IMR-90 (cell line): ENCODE data around the gene RAPH1. TPM values are rescaled to one million over a fixed set of nuclear protein-coding genes. Genes with fewer than 3 reads are reported as not detected.

Experiments
- ATAC-seq: fragments of 200-7000 bp; cut with Tn5 transposase; 2 replicates; pipeline ENCODE4 v1.9.1; 2020; ENCODE audit warnings: low read depth, mild to moderate bottlenecking, moderate library complexity
- BruUV-seq: library from RNA; stranded (reverse); fragments of 400-500 nt; replicated peaks from 2 replicates; lab custom pipeline; 2021; lab: Mats Ljungman, UMichigan
- CTCF ChIA-PET: fragments of 300-600 bp; formaldehyde crosslinking; extraction: SDS; loops from one replicate; lab custom pipeline; 2021; ENCODE audit warnings: antibody characterized with exemption; lab: Yijun Ruan, JAX
- POLR2A ChIA-PET: fragments of 300-600 bp; sonication (Branson Sonifier 250); formaldehyde crosslinking; loops from one replicate; lab custom pipeline; 2022; ENCODE audit warnings: antibody characterized with exemption; ENCODE audit not compliant: unreplicated experiment; lab: Charles Lee
- DNase-seq: peaks from one replicate; pipeline ENCODE4 v3.0.0; 2013
- H2AFZ ChIP-seq: replicated peaks from 2 replicates; pipeline ENCODE3; 2013; ENCODE audit warnings: low read length, mild to moderate bottlenecking; ENCODE audit not compliant: poor library complexity
- H2AK5ac ChIP-seq: 2 replicates; pipeline ENCODE4 v1.6.1; 2013; ENCODE audit warnings: low read depth, low read length, inconsistent platforms
- H2AK9ac ChIP-seq: replicated peaks from 2 replicates; pipeline ENCODE3; 2013; ENCODE audit warnings: mild to moderate bottlenecking, low read depth, low read length, moderate library complexity; ENCODE audit not compliant: poor library complexity
- H2BK120ac ChIP-seq: 2 replicates; pipeline ENCODE4 v1.6.1; 2013; ENCODE audit warnings: low read depth, low read length, inconsistent platforms
- H2BK15ac ChIP-seq: 3 replicates; pipeline ENCODE4 v1.6.1; 2013; ENCODE audit warnings: low read depth, low read length, inconsistent platforms
- H2BK20ac ChIP-seq: 2 replicates; pipeline ENCODE4 v1.6.1; 2013; ENCODE audit warnings: low read depth, mild to moderate bottlenecking, inconsistent platforms, low read length, moderate library complexity
- H2BK5ac ChIP-seq: 2 replicates; pipeline ENCODE4 v1.6.1; 2013; ENCODE audit warnings: mild to moderate bottlenecking, low read depth, low read length, inconsistent platforms; ENCODE audit not compliant: poor library complexity, severe bottlenecking
- H3K14ac ChIP-seq: replicated peaks from 2 replicates; pipeline ENCODE4 v1.6.1; 2013; ENCODE audit warnings: low read depth, low read length, inconsistent platforms
- H3K18ac ChIP-seq: 2 replicates; pipeline ENCODE4 v1.6.1; 2013; ENCODE audit warnings: low read depth, low read length, control low read depth
- H3K23ac ChIP-seq: 2 replicates; pipeline ENCODE4 v1.6.1; 2013; ENCODE audit warnings: low read depth, low read length, inconsistent platforms
- H3K27ac ChIP-seq: 2 replicates; pipeline ENCODE4 v1.5.1; 2013; ENCODE audit warnings: mild to moderate bottlenecking, control low read depth, low read length; ENCODE audit not compliant: insufficient read depth
- H3K27me3 ChIP-seq: 2 replicates; pipeline ENCODE4 v1.6.1; 2013; ENCODE audit warnings: low read length; ENCODE audit not compliant: control insufficient read depth, insufficient read depth
- H3K36me3 ChIP-seq: 2 replicates; pipeline ENCODE4 v1.6.1; 2013; ENCODE audit warnings: low read length, mixed read lengths; ENCODE audit not compliant: control insufficient read depth, insufficient read depth
- H3K4ac ChIP-seq: 2 replicates; pipeline ENCODE4 v1.6.1; 2013; ENCODE audit warnings: low read depth, low read length, inconsistent platforms
- H3K4me1 ChIP-seq: 2 replicates; pipeline ENCODE4 v1.6.1; 2013; ENCODE audit warnings: low read length, mixed read lengths; ENCODE audit not compliant: control insufficient read depth, insufficient read depth
- H3K4me2 ChIP-seq: 2 replicates; pipeline ENCODE4 v1.6.1; 2013; ENCODE audit warnings: low read depth, mild to moderate bottlenecking, control low read depth, low read length, moderate library complexity
- H3K4me3 ChIP-seq: 2 replicates; pipeline ENCODE4 v1.5.1; 2013; ENCODE audit warnings: low read depth, mild to moderate bottlenecking, control low read depth, low read length, moderate library complexity; ENCODE audit not compliant: insufficient read depth
- H3K56ac ChIP-seq: 2 replicates; pipeline ENCODE4 v1.6.1; 2013; ENCODE audit warnings: low read length, inconsistent platforms; ENCODE audit not compliant: insufficient read depth; ENCODE audit errors: extremely low read depth
- H3K79me1 ChIP-seq, 2 experiments: 2 replicates each; pipeline ENCODE4 v1.6.1; 2013; ENCODE audit warnings: low read length in 2 of 2, inconsistent platforms in 1 of 2, low read depth in 1 of 2
- H3K9ac ChIP-seq: 2 replicates; pipeline ENCODE4 v1.6.1; 2013; ENCODE audit warnings: low read depth, low read length, control low read depth
- H3K9me1 ChIP-seq: 2 replicates; pipeline ENCODE4 v1.6.1; 2013; ENCODE audit warnings: low read length, inconsistent platforms; ENCODE audit not compliant: insufficient read depth
- H3K9me3 ChIP-seq: 2 replicates; pipeline ENCODE4 v1.6.1; 2013; ENCODE audit warnings: low read length; ENCODE audit not compliant: control insufficient read depth, insufficient read depth
- H4K20me1 ChIP-seq: 2 replicates; pipeline ENCODE4 v1.6.1; 2013; ENCODE audit warnings: low read length, inconsistent platforms; ENCODE audit not compliant: insufficient read depth
- H4K5ac ChIP-seq: 2 replicates; pipeline ENCODE4 v1.6.1; 2013; ENCODE audit warnings: mild to moderate bottlenecking, low read depth, low read length, control low read depth
- H4K8ac ChIP-seq, 2 experiments: 2 replicates each; pipeline ENCODE4 v1.6.1; 2013; ENCODE audit warnings: low read depth in 2 of 2, low read length in 2 of 2, control low read depth in 1 of 2, inconsistent platforms in 1 of 2
- H4K91ac ChIP-seq: 2 replicates; pipeline ENCODE4 v1.6.1; 2013; ENCODE audit warnings: low read depth, low read length, inconsistent platforms; ENCODE audit not compliant: insufficient read depth
- BHLHE40 ChIP-seq: fragments of 150-350 bp; IDR thresholded peaks from 2 replicates; pipeline ENCODE4 v1.6.1; 2016; ENCODE audit warnings: mild to moderate bottlenecking, low read depth, low read length
- CEBPB ChIP-seq: IDR thresholded peaks from 2 replicates; pipeline ENCODE4 v1.6.1; 2012; ENCODE audit warnings: low read depth, low read length, improper control_type of control experiment
- CHD1 ChIP-seq: IDR thresholded peaks from 2 replicates; pipeline ENCODE4 v1.6.1; 2012; ENCODE audit warnings: low read depth, low read length, improper control_type of control experiment
- FOS ChIP-seq: fragments of 150-350 bp; IDR thresholded peaks from 2 replicates; pipeline ENCODE4 v1.6.1; 2016; ENCODE audit warnings: low read depth, low read length
- MAFK ChIP-seq: IDR thresholded peaks from 2 replicates; pipeline ENCODE4 v1.6.1; 2012; ENCODE audit warnings: low read depth, low read length, improper control_type of control experiment
- MAZ ChIP-seq: IDR thresholded peaks from 2 replicates; pipeline ENCODE4 v1.6.1; 2012; ENCODE audit warnings: low read depth, mild to moderate bottlenecking, low read length, improper control_type of control experiment, moderate library complexity, borderline replicate concordance
- NFE2L2 ChIP-seq: fragments of 150-350 bp; IDR thresholded peaks from 2 replicates; pipeline ENCODE4 v1.6.1; 2016; ENCODE audit warnings: low read depth, mild to moderate bottlenecking, low read length
- POLR2A ChIP-seq: IDR thresholded peaks from 2 replicates; pipeline ENCODE4 v1.6.1; 2012; ENCODE audit warnings: mild to moderate bottlenecking, low read depth, low read length
- RAD21 ChIP-seq: IDR thresholded peaks from 2 replicates; pipeline ENCODE4 v1.6.1; 2012; ENCODE audit warnings: low read length, improper control_type of control experiment
- RCOR1 ChIP-seq: IDR thresholded peaks from 2 replicates; pipeline ENCODE4 v1.6.1; 2012; ENCODE audit warnings: mild to moderate bottlenecking, low read length, improper control_type of control experiment; ENCODE audit not compliant: insufficient replicate concordance
- RFX5 ChIP-seq: IDR thresholded peaks from 2 replicates; pipeline ENCODE4 v1.8.0; 2012; ENCODE audit warnings: low read depth, mild to moderate bottlenecking, low read length, moderate library complexity
- SMC3 ChIP-seq: fragments of 150-350 bp; IDR thresholded peaks from 2 replicates; pipeline ENCODE4 v1.6.1; 2016; ENCODE audit warnings: low read depth, mild to moderate bottlenecking, antibody characterized with exemption, low read length, moderate library complexity
- WGBS, 2 experiments: methylation state at CpG; one replicate each; pipeline versions ENCODE4 v1.1.5 to v1.1.7; 2013; ENCODE audit warnings: missing lambda C conversion rate in 2 of 2; ENCODE audit not compliant: insufficient read length in 1 of 2; ENCODE audit errors: extremely low coverage in 2 of 2; 5-methylcytosine and 5-hydroxymethylcytosine counted together
- dilution Hi-C: fragments of 300-500 bp; cut with HindIII; formaldehyde crosslinking; loops from one replicate; pipeline ENCODE4 v1.14.3; 2018; ENCODE audit warnings: low sequenced_read_pairs; ENCODE audit not compliant: unreplicated experiment
- in situ Hi-C: fragments of 300-500 bp; cut with MboI; formaldehyde crosslinking; loops from 3 replicates; pipeline ENCODE4 v1.14.3; 2019; ENCODE audit warnings: low sequenced_read_pairs, inconsistent platforms, mixed read lengths
- intact Hi-C: fragments of 100-400 bp; cut with micrococcal nuclease; formaldehyde crosslinking; loops from 2 replicates; pipeline ENCODE4 v1.10.0; 2022
- polyA plus RNA-seq, 3 experiments: library from polyadenylated mRNA; depleted of rRNA; stranded (reverse); fragments of >200 nt; gene quantifications; 2 replicates each; pipeline ENCODE4 v1.2.3, GENCODE V29; 2012; ENCODE audit warnings: low replicate concordance in 1 of 3
- total RNA-seq: library from RNA; depleted of rRNA; stranded (reverse); fragments of >200 nt; gene quantifications from 2 replicates; pipeline ENCODE4 v1.2.3, GENCODE V29; 2012
- TF ChIP-seq, protein P1 (sequence below): fragments of 150-350 bp; IDR thresholded peaks from 2 replicates; pipeline ENCODE4 v1.6.1; 2016; ENCODE audit warnings: low read depth, mild to moderate bottlenecking, low read length, moderate library complexity, borderline replicate concordance
- TF ChIP-seq, protein P2 (sequence below): conservative IDR thresholded peaks from 2 replicates; pipeline ENCODE4 v1.5.1; 2012; ENCODE audit warnings: mild to moderate bottlenecking, low read depth, low read length, improper control_type of control experiment

The RAPH1 gene
- total and polyA plus RNA-seq, 2 of the 4 experiments (the other 2 are of a cell fraction) = 7.5 to 15.1 TPM

DNA sequence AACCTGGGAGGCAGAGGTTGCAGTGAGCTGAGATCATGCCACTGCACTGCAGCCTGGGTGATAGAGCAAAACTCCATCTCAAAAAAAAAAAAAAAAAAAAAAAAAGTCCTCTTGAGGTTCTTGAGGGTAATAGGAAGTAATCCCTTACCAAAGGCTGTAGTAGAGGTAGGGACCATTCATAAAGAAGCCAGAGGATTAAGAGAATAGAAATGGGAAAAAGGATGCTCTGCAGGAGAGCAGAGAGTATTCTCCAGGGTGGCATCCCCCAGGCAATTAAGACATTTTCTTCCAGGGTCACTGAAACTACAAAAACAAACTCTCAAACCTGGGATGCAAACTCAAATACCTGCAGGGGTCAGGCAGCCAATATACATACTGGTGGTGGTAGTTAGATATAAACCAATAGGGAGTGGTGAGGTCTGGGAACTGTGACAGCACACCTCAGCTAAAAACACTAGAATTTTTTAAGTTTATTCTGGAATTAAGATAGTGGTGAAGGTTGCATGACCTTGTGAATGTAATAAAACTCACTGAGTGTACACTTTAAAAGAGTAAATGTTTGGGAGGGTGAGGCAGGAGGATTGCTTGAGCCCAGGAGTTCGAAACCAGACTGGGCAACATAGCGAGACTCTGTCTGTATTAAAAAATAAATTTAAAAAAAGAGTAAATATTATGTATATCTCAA, 24.7 kb downstream of the RAPH1 start:
- Histone ChIP-seq H3K9ac (no peak overlapping the region), H4K20me1 (peaks cover 17% of the 10 kb centered on the region), H3K27me3 (no peaks in the 10 kb centered on the region), H4K5ac (no peak overlapping the region), H3K18ac (no peak overlapping the region), H3K9me3 (no peaks in the 10 kb centered on the region), H3K23ac (no peak overlapping the region), H3K14ac (no peak overlapping the region), H3K4ac (no peak overlapping the region), H3K4me1 (no peaks in the 10 kb centered on the region), H3K4me2 (no peak overlapping the region), H4K91ac (no peak overlapping the region), H3K4me3 (no peak overlapping the region), H2BK5ac (no peak overlapping the region), H4K8ac (no peak overlapping the region), H2BK120ac (no peak overlapping the region), H3K9me1 (no peaks in the 10 kb centered on the region), H2BK15ac (no peak overlapping the region), H3K27ac (no peak overlapping the region), H3K79me1 (peaks cover 15 to 64% of the 10 kb centered on the region in 2 experiments), H3K36me3 (no peaks in the 10 kb centered on the region; the same call in 1 of the 2 replicates), H3K56ac (no peak overlapping the region), H2AK9ac (no peak overlapping the region), H2AFZ (no peak overlapping the region), H2AK5ac (no peak overlapping the region), H2BK20ac (no peak overlapping the region)
- no CpG with 5 or more reads among the region's 2 CpGs for WGBS, 2 experiments
- intact Hi-C loops (no loop called here), dilution Hi-C loops (loop anchor here (25.0 kb wide), 1 partner anchor 302 kb away; no protein-coding TSS in a partner anchor), in situ Hi-C loops (no loop called here)
- no TSS peak for BruUV-seq
- ATAC-seq (no peak), DNase-seq (no peak)
- ChIA-PET CTCF (interaction anchor here (0.6 kb wide), 2 partner anchors 24 to 30 kb away, joined by 3 to 5 read pairs; no protein-coding TSS in a partner anchor), POLR2A (no interaction called here)
- TF ChIP-seq, protein P1, sequence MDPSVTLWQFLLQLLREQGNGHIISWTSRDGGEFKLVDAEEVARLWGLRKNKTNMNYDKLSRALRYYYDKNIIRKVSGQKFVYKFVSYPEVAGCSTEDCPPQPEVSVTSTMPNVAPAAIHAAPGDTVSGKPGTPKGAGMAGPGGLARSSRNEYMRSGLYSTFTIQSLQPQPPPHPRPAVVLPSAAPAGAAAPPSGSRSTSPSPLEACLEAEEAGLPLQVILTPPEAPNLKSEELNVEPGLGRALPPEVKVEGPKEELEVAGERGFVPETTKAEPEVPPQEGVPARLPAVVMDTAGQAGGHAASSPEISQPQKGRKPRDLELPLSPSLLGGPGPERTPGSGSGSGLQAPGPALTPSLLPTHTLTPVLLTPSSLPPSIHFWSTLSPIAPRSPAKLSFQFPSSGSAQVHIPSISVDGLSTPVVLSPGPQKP = no peak
- TF ChIP-seq RAD21 = no peak
- TF ChIP-seq NFE2L2 = no peak
- TF ChIP-seq CHD1 = no peak
- TF ChIP-seq POLR2A = no peak
- TF ChIP-seq, protein P2, sequence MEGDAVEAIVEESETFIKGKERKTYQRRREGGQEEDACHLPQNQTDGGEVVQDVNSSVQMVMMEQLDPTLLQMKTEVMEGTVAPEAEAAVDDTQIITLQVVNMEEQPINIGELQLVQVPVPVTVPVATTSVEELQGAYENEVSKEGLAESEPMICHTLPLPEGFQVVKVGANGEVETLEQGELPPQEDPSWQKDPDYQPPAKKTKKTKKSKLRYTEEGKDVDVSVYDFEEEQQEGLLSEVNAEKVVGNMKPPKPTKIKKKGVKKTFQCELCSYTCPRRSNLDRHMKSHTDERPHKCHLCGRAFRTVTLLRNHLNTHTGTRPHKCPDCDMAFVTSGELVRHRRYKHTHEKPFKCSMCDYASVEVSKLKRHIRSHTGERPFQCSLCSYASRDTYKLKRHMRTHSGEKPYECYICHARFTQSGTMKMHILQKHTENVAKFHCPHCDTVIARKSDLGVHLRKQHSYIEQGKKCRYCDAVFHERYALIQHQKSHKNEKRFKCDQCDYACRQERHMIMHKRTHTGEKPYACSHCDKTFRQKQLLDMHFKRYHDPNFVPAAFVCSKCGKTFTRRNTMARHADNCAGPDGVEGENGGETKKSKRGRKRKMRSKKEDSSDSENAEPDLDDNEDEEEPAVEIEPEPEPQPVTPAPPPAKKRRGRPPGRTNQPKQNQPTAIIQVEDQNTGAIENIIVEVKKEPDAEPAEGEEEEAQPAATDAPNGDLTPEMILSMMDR = no peak
- TF ChIP-seq CEBPB = no peak
- TF ChIP-seq RFX5 = no peak
- no peak for TF ChIP-seq BHLHE40
- TF ChIP-seq FOS = no peak
- no peak for TF ChIP-seq MAFK
- TF ChIP-seq RCOR1 = no peak
- TF ChIP-seq SMC3 = no peak
- TF ChIP-seq MAZ = no peak
